Stimulated activated CD4-positive, alpha-beta T cell treated with anti-CD3 and anti-CD28 coated beads, TNF-alpha, amount 100 ng/mL, for 48 hours (primary cell): ENCODE results near the gene MTF2.
"Not testable (repeated sequence)": the region's sequence is repeated elsewhere in the genome, so short reads cannot be mapped to it uniquely, and the experiment has no call there.

Source experiments
- DNase-seq, 3 donors: peaks; one replicate each; pipeline ENCODE4 v3.0.0-alpha.2; 2020; ENCODE audit warnings: low read depth in 3 of 3

MTF2 gene

GRCh38 chr1:93078986-93079654, at the start of gene MTF2:
Gene MTF2 (plus strand): TSS chr1:93079283. CDS start chr1:93079527, 244 bp downstream.
- DNase-seq, result peak; percentile 85 to 94 (median 91)

DNA sequence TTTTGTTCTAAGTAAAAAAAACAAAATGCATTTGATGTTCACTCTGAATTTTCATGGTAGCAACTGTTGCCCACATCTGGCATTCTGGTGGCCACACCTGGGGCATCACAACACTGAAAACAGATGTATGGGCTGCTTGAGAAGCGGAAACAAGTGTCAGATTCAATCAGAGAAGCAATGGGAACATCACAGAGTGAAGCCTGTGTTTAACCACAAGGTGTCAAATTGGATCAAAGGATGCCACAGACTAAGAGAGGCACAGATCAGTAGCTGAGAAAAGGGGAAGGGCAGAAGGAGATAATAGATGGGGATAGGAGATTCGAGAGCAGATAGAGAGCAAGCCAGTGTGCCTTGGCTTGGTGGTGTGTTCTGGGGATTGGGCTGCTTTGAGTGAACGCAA, 49.8 kb upstream of the MTF2 start:
- no peak for DNase-seq

DNA sequence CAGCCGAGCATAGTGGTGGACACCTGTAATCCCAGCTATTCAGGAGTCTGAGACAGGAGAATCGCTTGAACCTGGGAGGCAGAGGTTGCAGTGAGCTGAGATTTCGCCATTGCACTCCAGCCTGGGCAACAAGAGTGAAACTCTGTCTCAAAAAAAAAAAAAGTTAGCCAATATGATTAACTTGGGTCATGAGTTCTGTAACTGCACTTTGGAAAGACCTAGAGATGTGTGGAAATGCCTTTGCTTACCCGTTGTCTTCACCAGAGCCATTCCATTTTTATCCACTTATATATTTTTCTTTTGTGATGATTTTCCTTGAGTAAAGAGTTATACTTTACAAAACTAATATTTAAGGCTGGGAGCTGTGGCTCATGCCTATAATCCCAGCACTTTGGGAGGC, 48.9 kb upstream of the MTF2 start:
- not testable (repeated sequence) for DNase-seq

GRCh38 chr1:93031711-93032110, 47.4 kb upstream of the MTF2 start:
- no peak for DNase-seq

GRCh38 chr1:93033029-93033428, 46.1 kb upstream of the MTF2 start:
- DNase-seq, result no peak

DNA sequence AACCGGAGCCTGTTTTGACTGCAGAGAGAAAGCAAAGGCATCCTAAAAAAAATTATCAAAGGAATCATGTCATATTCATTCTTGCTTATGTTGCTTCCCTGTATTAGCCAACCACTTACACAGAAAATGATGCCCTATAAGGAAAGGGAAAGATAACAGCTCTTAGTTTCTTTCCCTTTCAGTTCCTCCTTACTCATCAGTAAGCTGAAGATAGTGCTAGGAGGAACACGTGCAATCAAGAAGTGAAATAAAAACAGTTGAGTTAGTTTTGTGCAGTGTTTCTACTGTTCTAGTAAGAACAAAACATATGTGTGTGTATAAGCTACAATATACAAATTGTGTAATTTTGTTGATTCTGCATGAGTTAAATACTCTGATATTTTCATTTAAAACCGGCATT, 45.3 kb upstream of the MTF2 start:
- no peak for DNase-seq

DNA sequence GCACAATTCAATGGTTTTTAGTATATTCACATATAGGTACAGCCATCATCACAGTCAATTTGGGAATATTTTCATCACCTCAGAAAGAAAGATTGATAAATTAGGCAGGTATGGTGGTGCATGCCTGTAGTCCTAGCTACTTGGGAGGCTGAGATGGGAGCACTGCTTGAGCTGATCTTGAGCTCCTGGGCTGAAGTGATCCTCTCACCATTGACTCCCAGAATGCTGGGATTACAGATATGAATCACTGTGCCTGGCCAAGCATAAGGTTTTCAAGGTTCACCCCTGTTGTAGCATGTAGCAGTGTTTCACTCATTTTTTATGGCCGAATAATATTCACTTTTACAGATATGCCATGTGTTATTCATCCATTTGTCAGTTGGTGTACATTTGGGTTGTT, 44.7 kb upstream of the MTF2 start:
- no peak for DNase-seq

DNA sequence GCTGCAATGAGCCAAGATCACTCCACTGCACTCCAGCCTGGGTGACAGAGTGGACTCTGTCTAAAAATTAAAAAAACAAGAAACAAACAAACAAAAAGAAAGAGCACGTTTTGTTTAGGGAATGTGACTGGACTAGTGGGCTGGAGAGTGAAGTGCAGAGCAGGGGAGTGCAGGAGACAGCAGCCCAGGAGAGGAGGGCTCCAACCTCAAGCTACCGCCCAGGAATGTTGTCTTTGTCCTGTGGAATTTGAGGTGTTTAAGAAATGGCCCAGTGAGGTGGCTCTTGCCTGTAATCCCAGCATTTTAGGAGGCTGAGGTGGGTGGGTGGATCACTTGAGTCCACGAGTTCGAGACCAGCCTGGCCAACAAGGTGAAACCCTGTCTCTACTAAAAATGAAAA, 42.4 kb upstream of the MTF2 start:
- no peak for DNase-seq

DNA sequence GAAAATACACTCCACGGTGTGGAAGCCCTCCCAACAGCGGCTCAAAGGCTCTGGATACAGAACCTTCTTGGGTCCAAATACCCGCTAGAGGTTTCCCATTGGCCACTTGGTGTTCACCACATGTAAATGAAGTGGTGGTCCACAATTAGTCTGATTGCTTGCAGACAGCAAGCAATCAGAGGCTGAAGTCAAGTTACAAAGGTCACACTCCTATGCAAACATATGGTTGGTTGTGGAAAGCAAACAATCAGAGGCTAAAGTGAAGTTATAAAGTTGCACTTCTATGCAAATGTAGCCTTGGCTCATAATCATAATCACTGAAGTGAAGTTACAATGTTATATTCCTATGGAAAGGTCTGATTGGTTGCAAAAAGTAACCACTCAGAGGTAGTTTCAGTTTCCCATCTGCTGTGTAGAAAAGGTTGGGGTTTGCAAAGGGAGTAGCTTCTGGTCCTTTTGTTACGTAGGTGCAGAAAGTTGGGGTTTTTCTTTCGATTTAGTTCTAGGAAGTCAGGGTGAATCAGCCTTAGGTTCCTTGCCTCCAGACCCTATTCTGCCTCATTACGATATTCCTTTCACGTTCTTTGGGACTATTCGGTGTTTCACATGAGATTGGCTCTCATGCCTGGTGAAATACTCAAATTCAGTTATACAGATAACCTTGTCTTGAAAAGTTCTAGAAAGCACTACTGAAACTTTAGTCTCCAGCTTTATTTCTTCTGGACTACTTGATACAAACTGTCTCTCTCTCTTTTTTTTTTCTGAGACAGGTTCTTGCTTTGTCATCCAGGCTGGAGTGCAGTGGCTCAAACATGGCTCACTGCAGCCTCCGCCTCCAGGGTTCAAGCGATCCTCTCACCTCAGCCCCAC, 36.7 kb upstream of the MTF2 start:
- DNase-seq, result peak in 1 of 3 donors; percentile 28

- DNase-seq, result no peak
Observed at GRCh38 chr1:93043057-93043557, 36.0 kb upstream of the MTF2 start.

GRCh38 chr1:93047618-93048017, 31.5 kb upstream of the MTF2 start:
- no peak for DNase-seq

GRCh38 chr1:93051961-93052360, 27.1 kb upstream of the MTF2 start:
- DNase-seq, result no peak

GRCh38 chr1:93056214-93056613, 22.9 kb upstream of the MTF2 start:
- DNase-seq, result no peak

DNA sequence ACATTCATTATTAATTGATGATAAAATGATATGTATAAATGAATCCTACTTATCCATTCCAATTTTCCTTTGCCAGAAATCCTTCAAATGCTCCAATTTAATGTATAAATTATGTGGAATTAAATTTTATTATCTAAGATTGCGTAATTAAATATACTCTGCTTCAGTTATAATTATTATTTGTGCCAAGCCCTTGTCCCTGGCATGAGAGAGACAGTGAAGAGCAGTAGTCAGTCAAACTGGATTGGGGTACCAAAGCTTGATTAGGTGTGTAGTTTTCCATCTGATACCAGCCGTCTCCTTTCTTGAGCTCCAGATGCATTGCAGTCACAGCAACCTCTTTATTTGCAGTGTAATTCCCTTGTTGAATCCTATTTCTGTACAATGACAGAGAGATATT, 22.4 kb upstream of the MTF2 start:
- DNase-seq, result no peak

- DNase-seq, result peak in 1 of 3 donors; percentile 35
Observed at GRCh38 chr1:93061895-93062792, 16.9 kb upstream of the MTF2 start.

DNA sequence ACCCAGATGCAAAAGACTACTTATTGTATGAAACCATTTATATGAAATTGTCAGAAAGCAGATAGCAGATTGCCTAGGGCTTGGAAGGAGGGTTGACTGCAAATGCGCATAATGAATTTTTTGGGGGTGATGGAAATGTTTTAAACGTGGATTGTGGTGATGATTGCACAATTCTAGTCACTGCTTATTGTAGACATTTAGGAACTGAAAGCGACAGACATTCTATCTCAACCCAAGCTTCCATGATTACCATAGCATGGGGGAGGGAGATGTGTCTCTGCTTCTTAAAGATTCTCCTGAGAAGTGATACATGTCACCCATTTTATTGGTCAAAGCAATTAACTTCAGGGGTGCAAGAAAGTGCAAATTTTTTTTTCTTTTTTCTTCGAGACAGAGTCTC, 2.8 kb upstream of the MTF2 start:
- no peak for DNase-seq

DNA sequence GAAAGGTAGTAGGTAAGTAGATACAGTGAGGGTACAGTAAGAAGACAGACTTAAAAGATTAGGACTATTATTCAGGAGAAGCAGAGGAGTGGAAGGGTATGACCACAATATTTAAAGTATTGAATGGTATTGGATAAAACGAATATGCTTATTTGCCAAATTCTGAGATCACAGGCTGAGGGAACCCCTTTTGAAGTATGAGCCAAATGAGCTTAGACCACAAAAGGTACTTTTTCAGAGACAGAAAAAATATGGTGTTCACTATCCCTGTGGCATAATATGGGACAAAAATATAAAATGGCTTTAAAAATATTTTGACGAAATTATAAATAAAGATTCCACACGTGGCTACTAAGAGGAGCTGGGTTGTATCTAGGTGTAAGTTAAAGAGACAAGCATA, 880 bp upstream of the MTF2 start:
- no peak for DNase-seq

GRCh38 chr1:93078638-93078985, 471 bp upstream of the MTF2 start:
- DNase-seq, result no peak

DNA sequence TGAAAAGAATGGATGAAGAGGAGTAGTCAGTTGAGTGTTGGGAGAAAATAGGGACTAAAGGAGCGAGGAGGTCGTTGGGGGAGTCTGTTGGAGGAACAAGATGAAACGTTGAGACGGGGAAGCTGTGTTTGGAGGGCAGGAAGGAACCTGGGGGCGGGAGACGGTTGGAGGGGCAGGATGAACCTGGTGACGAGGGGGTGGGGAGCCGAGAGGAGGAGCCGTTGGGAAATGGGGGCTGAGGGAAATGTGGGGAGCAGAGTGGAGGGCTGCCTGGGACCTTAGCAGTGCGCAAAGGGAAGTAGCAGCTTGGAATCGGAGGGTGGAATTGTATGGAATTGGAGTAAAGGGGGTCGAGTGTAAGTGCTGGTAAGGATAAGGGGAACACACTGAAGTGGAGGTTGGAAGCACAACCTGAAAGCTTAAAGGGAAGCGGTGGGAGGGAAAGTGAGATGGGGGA, 630 bp downstream of the MTF2 start:
- peak in 2 of 3 donors; percentile 4 to 27 for DNase-seq

DNA sequence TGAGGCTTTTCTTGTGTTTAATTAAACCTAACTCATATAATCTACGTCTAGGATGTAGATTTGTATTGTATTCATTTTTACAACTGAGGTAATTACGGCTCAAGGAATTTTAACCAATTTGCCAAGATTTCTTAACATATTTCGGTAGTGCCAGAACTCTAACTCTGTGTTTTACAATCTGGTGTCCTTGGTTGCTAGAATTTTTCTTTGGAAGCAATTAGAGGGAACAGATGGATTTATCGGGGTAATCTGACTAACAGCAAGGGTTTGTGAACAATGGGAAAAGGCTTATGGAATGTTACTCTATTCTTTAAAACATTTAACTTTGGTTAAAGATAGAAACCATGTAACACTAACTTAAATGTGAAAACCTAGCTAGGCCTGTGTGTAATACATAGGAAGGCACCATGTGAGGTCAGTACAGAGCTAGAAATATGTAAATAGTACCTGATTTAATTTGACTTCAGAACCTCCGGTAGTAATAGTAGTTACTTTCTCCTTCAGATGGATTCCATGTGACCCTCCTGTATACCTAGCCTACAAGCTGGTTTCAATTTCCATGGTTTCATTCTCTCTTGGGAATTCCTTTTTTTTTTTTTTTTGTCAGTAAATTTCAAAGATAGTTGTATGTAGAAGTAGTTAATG, 1.2 kb downstream of the MTF2 start:
- DNase-seq, result no peak

GRCh38 chr1:93081716-93082115, 2.6 kb downstream of the MTF2 start:
- DNase-seq, result no peak
